Natural killer cell treated with Interleukin-12 subunit alpha and Interleukin-12 subunit beta and Interleukin-15 and Interleukin-18, amount 100 ng/mL, for 72 hours (primary cell): ENCODE measurements around the gene MACROD2. TPM values are rescaled to one million over a fixed set of nuclear protein-coding genes. Genes with fewer than 3 reads are reported as not detected.

Experiments
- ATAC-seq, 2 donors: fragments of 150-1000 bp; cut with Tn5 transposase in 1 of 2; sonication (Bioruptor Pico), chemical (Tn5 transposase) in 1 of 2; 2 replicates each; pipeline ENCODE4 v1.10.0; 2021
- DNase-seq: peaks from one replicate; pipeline ENCODE4 v3.0.0; 2022; ENCODE audit warnings: low spot score
- H3K27ac Mint-ChIP-seq, 2 donors: 1 replicate in 1 of 2; 2 replicates in 1 of 2; pipeline ENCODE4 v1.8.0; 2022; ENCODE audit warnings: mixed read lengths in 2 of 2, mild to moderate bottlenecking in 1 of 2, moderate library complexity in 1 of 2
- H3K27me3 Mint-ChIP-seq, 2 donors: 1 replicate in 1 of 2; 2 replicates in 1 of 2; pipeline ENCODE4 v1.8.0; 2022; ENCODE audit warnings: mixed read lengths in 2 of 2
- H3K36me3 Mint-ChIP-seq: one replicate; pipeline ENCODE4 v1.8.0; 2022; ENCODE audit warnings: mixed read lengths
- H3K4me1 Mint-ChIP-seq, 2 donors: 1 replicate in 1 of 2; 2 replicates in 1 of 2; pipeline ENCODE4 v1.8.0; 2022; ENCODE audit warnings: low read depth in 2 of 2, mixed read lengths in 2 of 2, mild to moderate bottlenecking in 1 of 2
- H3K4me3 Mint-ChIP-seq: one replicate; pipeline ENCODE4 v1.8.0; 2022; ENCODE audit warnings: mixed read lengths
- H3K9me3 Mint-ChIP-seq: 2 replicates; pipeline ENCODE4 v1.8.0; 2022; ENCODE audit warnings: mixed read lengths
- total RNA-seq, 2 donors: library from RNA; stranded (reverse); gene quantifications; one replicate each; pipeline ENCODE4 v1.2.3, GENCODE V29; 2022

MACROD2 gene
- total RNA-seq, 2 donors from 2014 or later, result not detected

- Mint-ChIP-seq H3K4me1 (no peaks in the 10 kb centered on the region), H3K27me3 (no peaks in the 10 kb centered on the region), H3K4me3 (no peak overlapping the region), H3K9me3 (peaks cover 12% of the 10 kb centered on the region), H3K36me3 (peaks cover 12% of the 10 kb centered on the region), H3K27ac (no peak overlapping the region)
- ATAC-seq (no peak), DNase-seq (no peak)
Observed at GRCh38 chr20:14853079-14853478, 857.8 kb downstream of the MACROD2 start.

GRCh38 chr20:14855171-14855570 lies 859.9 kb downstream of the MACROD2 start:
- Mint-ChIP-seq H3K27me3 (no peaks in the 10 kb centered on the region), H3K27ac (no peak overlapping the region), H3K4me3 (no peak overlapping the region), H3K9me3 (peaks cover 12% of the 10 kb centered on the region), H3K4me1 (no peaks in the 10 kb centered on the region), H3K36me3 (peaks cover 12% of the 10 kb centered on the region)
- ATAC-seq, result no peak
- DNase-seq, result no peak

- H3K4me1 Mint-ChIP-seq, result no peaks in the 10 kb centered on the region
- ATAC-seq (no peak), DNase-seq (no peak)
- no peaks in the 10 kb centered on the region for H3K27me3 Mint-ChIP-seq
- H3K27ac Mint-ChIP-seq, result no peak overlapping the region
- H3K9me3 Mint-ChIP-seq, result peaks cover 4% of the 10 kb centered on the region
- no peaks in the 10 kb centered on the region for H3K36me3 Mint-ChIP-seq
- H3K4me3 Mint-ChIP-seq, result no peak overlapping the region
Observed at GRCh38 chr20:14859627-14860026, 864.3 kb downstream of the MACROD2 start.

GRCh38 chr20:14860410-14860814 lies 865.1 kb downstream of the MACROD2 start:
- Mint-ChIP-seq H3K27me3 (no peaks in the 10 kb centered on the region), H3K4me3 (no peak overlapping the region), H3K4me1 (no peaks in the 10 kb centered on the region), H3K27ac (no peak overlapping the region), H3K9me3 (peaks cover 4% of the 10 kb centered on the region), H3K36me3 (no peaks in the 10 kb centered on the region)
- DNase-seq (no peak), ATAC-seq (no peak)

GRCh38 chr20:14861028-14861699 lies 865.8 kb downstream of the MACROD2 start:
- Mint-ChIP-seq H3K27ac (no peak overlapping the region), H3K4me3 (no peak overlapping the region), H3K9me3 (peaks cover 4% of the 10 kb centered on the region), H3K4me1 (no peaks in the 10 kb centered on the region), H3K36me3 (no peaks in the 10 kb centered on the region), H3K27me3 (no peaks in the 10 kb centered on the region)
- no peak for ATAC-seq
- no peak for DNase-seq

GRCh38 chr20:14865169-14865568 lies 869.9 kb downstream of the MACROD2 start:
- Mint-ChIP-seq H3K4me1 (no peaks in the 10 kb centered on the region), H3K27ac (no peak overlapping the region), H3K36me3 (no peaks in the 10 kb centered on the region), H3K27me3 (no peaks in the 10 kb centered on the region), H3K9me3 (peaks cover 13% of the 10 kb centered on the region), H3K4me3 (no peak overlapping the region)
- no peak for DNase-seq
- ATAC-seq, result no peak

- Mint-ChIP-seq H3K36me3 (no peaks in the 10 kb centered on the region), H3K27me3 (no peaks in the 10 kb centered on the region), H3K27ac (no peak overlapping the region), H3K4me3 (no peak overlapping the region), H3K9me3 (peaks cover 14% of the 10 kb centered on the region), H3K4me1 (no peaks in the 10 kb centered on the region)
- no peak for ATAC-seq
- no peak for DNase-seq
Observed at GRCh38 chr20:14865731-14866130, 870.4 kb downstream of the MACROD2 start.

- ATAC-seq, result no peak
- H3K4me1 Mint-ChIP-seq, result no peaks in the 10 kb centered on the region
- peaks cover 22% of the 10 kb centered on the region for H3K9me3 Mint-ChIP-seq
Observed at GRCh38 chr20:14866841-14867514, 871.7 kb downstream of the MACROD2 start.

GRCh38 chr20:14877301-14878028 lies 882.1 kb downstream of the MACROD2 start:
- Mint-ChIP-seq H3K4me1 (no peaks in the 10 kb centered on the region), H3K27me3 (no peaks in the 10 kb centered on the region), H3K4me3 (no peak overlapping the region), H3K27ac (no peak overlapping the region), H3K9me3 (peaks cover 11% of the 10 kb centered on the region), H3K36me3 (peaks cover 10% of the 10 kb centered on the region)
- ATAC-seq (no peak), DNase-seq (no peak)

More at GRCh38 chr20:14866841-14867514, 871.7 kb downstream of the MACROD2 start:
- Mint-ChIP-seq H3K4me3 (no peak overlapping the region), H3K36me3 (peaks cover 5% of the 10 kb centered on the region), H3K27ac (no peak overlapping the region), H3K27me3 (no peaks in the 10 kb centered on the region)
- no peak for DNase-seq

GRCh38 chr20:14878676-14879019 lies 883.3 kb downstream of the MACROD2 start:
- no peak overlapping the region for H3K4me3 Mint-ChIP-seq
- H3K36me3 Mint-ChIP-seq, result peaks cover 10% of the 10 kb centered on the region
- DNase-seq (no peak), ATAC-seq (no peak)
- H3K27me3 Mint-ChIP-seq, result no peaks in the 10 kb centered on the region
- H3K9me3 Mint-ChIP-seq, result peaks cover 11% of the 10 kb centered on the region
- no peak overlapping the region for H3K27ac Mint-ChIP-seq
- H3K4me1 Mint-ChIP-seq, result no peaks in the 10 kb centered on the region

- no peak for DNase-seq
- H3K27ac Mint-ChIP-seq, result no peak overlapping the region
- H3K4me3 Mint-ChIP-seq, result no peak overlapping the region
- peaks cover 10% of the 10 kb centered on the region for H3K36me3 Mint-ChIP-seq
- peaks cover 11% of the 10 kb centered on the region for H3K9me3 Mint-ChIP-seq
- no peaks in the 10 kb centered on the region for H3K27me3 Mint-ChIP-seq
- H3K4me1 Mint-ChIP-seq, result no peaks in the 10 kb centered on the region
- ATAC-seq, result no peak
Observed at GRCh38 chr20:14879020-14879697, 883.8 kb downstream of the MACROD2 start.

- ATAC-seq (no peak), DNase-seq (no peak)
Observed at GRCh38 chr20:14879839-14880238, 884.5 kb downstream of the MACROD2 start.

GRCh38 chr20:14881518-14881917 lies 886.2 kb downstream of the MACROD2 start:
- no peak for ATAC-seq
- H3K36me3 Mint-ChIP-seq, result peaks cover 15% of the 10 kb centered on the region

More at GRCh38 chr20:14879839-14880238, 884.5 kb downstream of the MACROD2 start:
- no peaks in the 10 kb centered on the region for H3K4me1 Mint-ChIP-seq
- peaks cover 10% of the 10 kb centered on the region for H3K36me3 Mint-ChIP-seq
- H3K4me3 Mint-ChIP-seq, result no peak overlapping the region
- peaks cover 11% of the 10 kb centered on the region for H3K9me3 Mint-ChIP-seq
- no peaks in the 10 kb centered on the region for H3K27me3 Mint-ChIP-seq
- H3K27ac Mint-ChIP-seq, result no peak overlapping the region

GRCh38 chr20:14882157-14882556 lies 886.8 kb downstream of the MACROD2 start:
- peaks cover 14% of the 10 kb centered on the region for H3K9me3 Mint-ChIP-seq
- no peaks in the 10 kb centered on the region for H3K4me1 Mint-ChIP-seq
- ATAC-seq, result no peak
- H3K27me3 Mint-ChIP-seq, result no peaks in the 10 kb centered on the region
- H3K27ac Mint-ChIP-seq, result no peak overlapping the region
- H3K4me3 Mint-ChIP-seq, result no peak overlapping the region
- peaks cover 15% of the 10 kb centered on the region for H3K36me3 Mint-ChIP-seq
- no peak for DNase-seq

More at GRCh38 chr20:14881518-14881917, 886.2 kb downstream of the MACROD2 start:
- H3K27ac Mint-ChIP-seq, result no peak overlapping the region
- no peak for DNase-seq
- peaks cover 15% of the 10 kb centered on the region for H3K9me3 Mint-ChIP-seq
- H3K4me1 Mint-ChIP-seq, result no peaks in the 10 kb centered on the region
- no peaks in the 10 kb centered on the region for H3K27me3 Mint-ChIP-seq
- H3K4me3 Mint-ChIP-seq, result no peak overlapping the region
